H9 (cell line): ENCODE measurements around the gene PAM. TPM values are rescaled to one million over a fixed set of nuclear protein-coding genes. Genes with fewer than 3 reads are reported as not detected.

Experiments used
- DNase-seq: peaks from one replicate; pipeline ENCODE4 v3.0.0-alpha.2; 2017
- H2AFZ ChIP-seq: one replicate; pipeline ENCODE4 v1.6.1; 2013; ENCODE audit warnings: mild to moderate bottlenecking, low read length, control low read depth, moderate library complexity
- H2AK5ac ChIP-seq: 2 replicates; pipeline ENCODE4 v1.6.1; 2013; ENCODE audit warnings: low read length, control low read depth, mixed read lengths; ENCODE audit not compliant: insufficient read length
- H2BK120ac ChIP-seq: one replicate; pipeline ENCODE4 v1.6.1; 2013; ENCODE audit warnings: low read depth, mild to moderate bottlenecking, low read length, control low read depth, inconsistent platforms; ENCODE audit not compliant: poor library complexity, severe bottlenecking
- H2BK12ac ChIP-seq: 2 replicates; pipeline ENCODE4 v1.6.1; 2013; ENCODE audit warnings: low read length, control low read depth, mixed read lengths, low read depth; ENCODE audit not compliant: insufficient read length
- H2BK15ac ChIP-seq: 2 replicates; pipeline ENCODE4 v1.6.1; 2013; ENCODE audit warnings: low read depth, low read length, control low read depth
- H2BK20ac ChIP-seq: one replicate; pipeline ENCODE4 v1.6.1; 2013; ENCODE audit warnings: low read depth, mild to moderate bottlenecking, low read length, control low read depth, inconsistent platforms; ENCODE audit not compliant: poor library complexity, severe bottlenecking
- H2BK5ac ChIP-seq: 2 replicates; pipeline ENCODE4 v1.6.1; 2013; ENCODE audit warnings: low read length, control low read depth, mixed read lengths; ENCODE audit not compliant: insufficient read length
- H3K14ac ChIP-seq: 2 replicates; pipeline ENCODE4 v1.6.1; 2013; ENCODE audit warnings: low read length, control low read depth; ENCODE audit not compliant: insufficient read depth
- H3K18ac ChIP-seq: 2 replicates; pipeline ENCODE4 v1.6.1; 2013; ENCODE audit warnings: low read depth, mild to moderate bottlenecking, mixed read lengths, low read length, control low read depth; ENCODE audit not compliant: insufficient read length
- H3K23ac ChIP-seq: 2 replicates; pipeline ENCODE4 v1.6.1; 2013; ENCODE audit warnings: low read length, control low read depth, mixed read lengths, low read depth; ENCODE audit not compliant: insufficient read length
- H3K23me2 ChIP-seq: 2 replicates; pipeline ENCODE4 v1.6.1; 2013; ENCODE audit warnings: low read depth, mild to moderate bottlenecking, mixed read lengths, low read length, control low read depth; ENCODE audit not compliant: insufficient read length, poor library complexity, severe bottlenecking
- H3K27ac ChIP-seq: 2 replicates; pipeline ENCODE4 v1.5.1; 2013; ENCODE audit warnings: low read length, control low read depth, mixed read lengths, low read depth; ENCODE audit not compliant: insufficient read length
- H3K27me3 ChIP-seq: 2 replicates; pipeline ENCODE4 v1.6.1; 2013; ENCODE audit warnings: low read length, control low read depth, inconsistent platforms; ENCODE audit not compliant: insufficient read depth
- H3K4ac ChIP-seq: 2 replicates; pipeline ENCODE4 v1.6.1; 2013; ENCODE audit warnings: low read depth, mild to moderate bottlenecking, control low read depth, inconsistent platforms, low read length, moderate library complexity
- H3K4me1 ChIP-seq: 2 replicates; pipeline ENCODE4 v1.6.1; 2013; ENCODE audit warnings: low read length, control low read depth, inconsistent platforms; ENCODE audit not compliant: insufficient read depth
- H3K4me2 ChIP-seq: 2 replicates; pipeline ENCODE4 v1.6.1; 2013; ENCODE audit warnings: low read length, control low read depth, mixed read lengths; ENCODE audit not compliant: insufficient read length, insufficient read depth
- H3K56ac ChIP-seq: 2 replicates; pipeline ENCODE4 v1.6.1; 2013; ENCODE audit warnings: low read depth, mild to moderate bottlenecking, mixed read lengths, low read length, control low read depth; ENCODE audit not compliant: insufficient read length
- H3K79me1 ChIP-seq: 2 replicates; pipeline ENCODE4 v1.6.1; 2013; ENCODE audit warnings: low read depth, mild to moderate bottlenecking, moderate library complexity, low read length, control low read depth, inconsistent platforms; ENCODE audit not compliant: insufficient read depth, poor library complexity, severe bottlenecking
- H3K79me2 ChIP-seq: 2 replicates; pipeline ENCODE4 v1.6.1; 2013; ENCODE audit warnings: low read length, control low read depth, inconsistent platforms; ENCODE audit not compliant: insufficient read depth
- H3K9ac ChIP-seq: 2 replicates; pipeline ENCODE4 v1.6.1; 2013; ENCODE audit warnings: low read length, control low read depth, mixed read lengths; ENCODE audit not compliant: insufficient read length; ENCODE audit errors: extremely low read depth
- H3K9me3 ChIP-seq: one replicate; pipeline ENCODE4 v1.6.1; 2013; ENCODE audit warnings: low read depth, low read length, inconsistent platforms; ENCODE audit not compliant: control insufficient read depth
- H3T11ph ChIP-seq: one replicate; pipeline ENCODE4 v1.6.1; 2013; ENCODE audit warnings: mild to moderate bottlenecking, low read length, control low read depth, inconsistent platforms
- H4K20me1 ChIP-seq: one replicate; pipeline ENCODE4 v1.6.1; 2013; ENCODE audit not compliant: control insufficient read depth, insufficient read length, insufficient read depth
- H4K5ac ChIP-seq: 2 replicates; pipeline ENCODE4 v1.6.1; 2013; ENCODE audit warnings: low read depth, mild to moderate bottlenecking, mixed read lengths, low read length, control low read depth; ENCODE audit not compliant: insufficient read length
- H4K8ac ChIP-seq: replicated peaks from 2 replicates; pipeline ENCODE4 v1.6.1; 2013; ENCODE audit warnings: low read length, control low read depth, mixed read lengths, low read depth; ENCODE audit not compliant: insufficient read length
- H4K91ac ChIP-seq: 2 replicates; pipeline ENCODE4 v1.6.1; 2013; ENCODE audit warnings: low read depth, mild to moderate bottlenecking, moderate library complexity, mixed read lengths, low read length, control low read depth; ENCODE audit not compliant: insufficient read length
- H3K27ac Mint-ChIP-seq, 3 experiments: 2 replicates in 2 of 3; 3 replicates in 1 of 3; pipeline ENCODE4 v1.8.0; 2020 to 2021; ENCODE audit warnings: mixed read lengths in 3 of 3, mild to moderate bottlenecking in 1 of 3, moderate library complexity in 1 of 3
- H3K27me3 Mint-ChIP-seq: 2 replicates; pipeline ENCODE4 v1.8.0; 2021; ENCODE audit warnings: low read depth, mild to moderate bottlenecking, moderate library complexity, mixed read lengths
- H3K36me3 Mint-ChIP-seq, 3 experiments: 2 replicates in 2 of 3; 3 replicates in 1 of 3; pipeline ENCODE4 v1.8.0; 2020 to 2021; ENCODE audit warnings: low read depth in 3 of 3, mixed read lengths in 3 of 3; ENCODE audit not compliant: insufficient read depth in 1 of 3
- H3K4me1 Mint-ChIP-seq, 2 experiments: 2 replicates each; pipeline ENCODE4 v1.8.0; 2020; ENCODE audit warnings: mixed read lengths in 2 of 2
- H3K4me3 Mint-ChIP-seq, 2 experiments: 2 replicates in 1 of 2; 3 replicates in 1 of 2; pipeline ENCODE4 v1.8.0; 2020 to 2021; ENCODE audit warnings: mild to moderate bottlenecking in 2 of 2, mixed read lengths in 2 of 2, moderate library complexity in 1 of 2
- H3K9me3 Mint-ChIP-seq, 2 experiments: 2 replicates in 1 of 2; 3 replicates in 1 of 2; pipeline ENCODE4 v1.8.0; 2020; ENCODE audit warnings: mild to moderate bottlenecking in 2 of 2, mixed read lengths in 2 of 2, moderate library complexity in 1 of 2
- CTCF ChIP-seq: fragments of 200-600 bp; sonication (generic); conservative IDR thresholded peaks from 3 replicates; pipeline ENCODE4 v1.8.0; 2021; ENCODE audit warnings: antibody characterized with exemption, mild to moderate bottlenecking
- WGBS: extraction: QIAGEN DNeasy Blood & Tissue Kit; methylation state at CpG from one replicate; pipeline ENCODE4 v1.1.7; 2013; ENCODE audit warnings: missing lambda C conversion rate, low lambda C conversion rate, mixed read lengths; ENCODE audit not compliant: insufficient read length; ENCODE audit errors: extremely low coverage; 5-methylcytosine and 5-hydroxymethylcytosine counted together
- total RNA-seq: library from RNA; stranded (reverse); gene quantifications from 2 replicates; pipeline ENCODE4 v1.2.1, GENCODE V29; 2021

PAM gene
- total RNA-seq, 1 experiment from 2014 or later = 31.5 TPM

DNA sequence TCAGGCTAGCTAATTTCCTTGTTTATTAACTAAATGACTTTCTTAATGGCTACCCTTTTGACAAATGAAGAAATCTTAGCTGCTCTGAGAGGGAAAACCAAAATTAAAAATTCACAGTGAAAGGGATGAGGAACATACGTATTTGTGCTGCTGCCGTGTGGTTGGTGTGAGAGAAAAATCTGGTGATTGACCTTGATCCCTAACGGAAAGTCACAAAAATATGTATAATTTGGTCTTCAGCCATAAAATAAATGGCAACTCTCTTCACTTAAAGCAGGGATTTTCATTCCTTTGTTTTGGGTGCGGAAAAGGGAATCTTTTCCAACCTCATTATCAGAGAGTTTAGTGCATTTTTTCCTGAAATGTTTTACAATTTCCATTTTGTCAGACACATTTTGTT lies 40.4 kb downstream of the PAM start:
- Histone ChIP-seq H3K4ac (no peak overlapping the region), H3K23me2 (no peaks in the 10 kb centered on the region), H4K8ac (no peak overlapping the region), H3K79me1 (no peaks in the 10 kb centered on the region), H3K14ac (no peak overlapping the region), H3K4me1 (peaks cover 1% of the 10 kb centered on the region; the same call in 1 of the 2 replicates), H3K79me2 (no peaks in the 10 kb centered on the region), H3T11ph (no peak overlapping the region), H3K18ac (no peak overlapping the region), H2BK12ac (no peak overlapping the region), H2BK5ac (no peak overlapping the region), H3K27me3 (no peaks in the 10 kb centered on the region), H2AFZ (no peak overlapping the region), H3K4me2 (no peak overlapping the region), H3K23ac (no peak overlapping the region), H3K9ac (no peak overlapping the region), H3K56ac (no peak overlapping the region), H2BK120ac (no peak overlapping the region), H2BK20ac (no peak overlapping the region), H3K27ac (no peak overlapping the region), H4K20me1 (no peaks in the 10 kb centered on the region), H4K91ac (no peak overlapping the region), H2BK15ac (no peak overlapping the region), H4K5ac (no peak overlapping the region), H3K9me3 (no peaks in the 10 kb centered on the region), H2AK5ac (no peak overlapping the region)
- Mint-ChIP-seq H3K36me3 (no peaks in the 10 kb centered on the region), H3K27ac (peak overlapping the region in 2 of 3 experiments; percentile 21 to 93; a peak in 2 of 7 replicates), H3K4me3 (no peak overlapping the region), H3K4me1 (peaks cover 61 to 77% of the 10 kb centered on the region in 2 experiments), H3K27me3 (no peaks in the 10 kb centered on the region), H3K9me3 (no peaks in the 10 kb centered on the region)
- DNase-seq = no peak
- no CpG with 5 or more reads among the region's 4 CpGs for WGBS
- TF ChIP-seq CTCF = no peak
